ELF-1 (cell line): ENCODE results near the gene KRT79.
A peak's percentile ranks its signal among the peaks of the same experiment; 100 is the strongest.
"Not testable (repeated sequence)": the region's sequence is repeated elsewhere in the genome, so short reads cannot be mapped to it uniquely, and the experiment has no call there.

Source experiments
- DNase-seq: peaks from one replicate; pipeline ENCODE4 v3.0.0-alpha.2; 2016; ENCODE audit warnings: low read depth, low spot score

KRT79 gene

GRCh38 chr12:52860102-52860823 lies 26.2 kb upstream of the KRT79 start:
- no peak for DNase-seq

- DNase-seq = no peak
These were observed 23.4 kb upstream of the KRT79 start for GRCh38 chr12:52857500-52857899.

GRCh38 chr12:52856787-52857186 lies 22.7 kb upstream of the KRT79 start:
- no peak for DNase-seq

GRCh38 chr12:52856077-52856476 lies 22.0 kb upstream of the KRT79 start:
- not testable (repeated sequence) for DNase-seq

- DNase-seq = no peak
These were observed 17.7 kb upstream of the KRT79 start for GRCh38 chr12:52851787-52852186.

- DNase-seq = no peak
These were observed 16.6 kb upstream of the KRT79 start for GRCh38 chr12:52850681-52851080.

- DNase-seq = no peak
These were observed 15.4 kb upstream of the KRT79 start for GRCh38 chr12:52849511-52849910.

- peak; percentile 18 for DNase-seq
These were observed 14.6 kb upstream of the KRT79 start, which contains the start of gene KRT78 for GRCh38 chr12:52848661-52849255. Gene KRT78 (minus strand): TSS chr12:52848994. CDS start chr12:52848930, 64 bp downstream.

- no peak for DNase-seq
These were observed 13.4 kb upstream of the KRT79 start for GRCh38 chr12:52847335-52848102.

GRCh38 chr12:52846356-52846970 lies 12.4 kb upstream of the KRT79 start:
- no peak for DNase-seq

GRCh38 chr12:52845946-52846345 lies 11.8 kb upstream of the KRT79 start:
- DNase-seq = no peak

- no peak for DNase-seq
These were observed 10.3 kb upstream of the KRT79 start for GRCh38 chr12:52844386-52844785.

GRCh38 chr12:52839436-52840105 lies 5.5 kb upstream of the KRT79 start:
- DNase-seq = no peak

- DNase-seq = no peak
These were observed 4.7 kb upstream of the KRT79 start for GRCh38 chr12:52838609-52839435.

GRCh38 chr12:52837781-52838608 lies 3.9 kb upstream of the KRT79 start:
- no peak for DNase-seq

GRCh38 chr12:52837413-52837741 lies 3.3 kb upstream of the KRT79 start:
- DNase-seq = peak; percentile 12

- DNase-seq = no peak
These were observed 2.6 kb upstream of the KRT79 start for GRCh38 chr12:52836491-52837412.

GRCh38 chr12:52836042-52836466 lies 1.9 kb upstream of the KRT79 start:
- DNase-seq = no peak
